SKM-1 treated with dmso at 0.1 percent for 144 hours (cell line): Measurements from ENCODE around the gene ADAP2.
"Not testable (repeated sequence)": the region's sequence is repeated elsewhere in the genome, so short reads cannot be mapped to it uniquely, and the experiment has no call there.

Experiments used
- DNase-seq: peaks from one replicate; lab custom pipeline; 2025; ENCODE audit not compliant: unreplicated experiment; lab: John Stamatoyannopoulos, UW

Gene ADAP2

DNA sequence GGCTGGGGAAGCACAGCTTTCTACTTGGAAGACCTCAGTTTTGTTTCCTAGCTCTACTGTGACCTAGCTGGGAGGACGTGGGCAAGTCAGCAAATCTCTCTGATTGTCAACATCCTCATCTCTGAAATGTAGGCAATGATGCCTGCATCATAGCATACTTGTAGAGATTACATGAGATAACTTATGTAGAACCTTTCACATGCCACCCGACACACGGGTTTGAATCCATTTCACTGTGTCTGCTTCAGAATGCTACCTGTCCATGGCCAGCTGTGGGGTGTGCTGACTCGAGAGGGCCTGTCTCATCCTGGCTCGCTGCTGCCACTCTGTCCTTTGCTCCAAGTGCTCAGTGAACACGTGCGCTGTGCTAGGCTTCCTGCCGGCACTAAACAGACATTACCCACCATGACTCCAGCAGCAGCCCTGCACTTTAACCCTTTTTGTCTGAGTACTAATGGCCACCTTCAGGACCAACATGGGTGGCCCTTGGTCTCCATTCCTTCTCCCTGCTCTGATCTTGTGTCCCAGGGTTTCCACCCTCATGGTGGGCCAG, 7.4 kb downstream of the ADAP2 start:
- DNase-seq, result no peak

DNA sequence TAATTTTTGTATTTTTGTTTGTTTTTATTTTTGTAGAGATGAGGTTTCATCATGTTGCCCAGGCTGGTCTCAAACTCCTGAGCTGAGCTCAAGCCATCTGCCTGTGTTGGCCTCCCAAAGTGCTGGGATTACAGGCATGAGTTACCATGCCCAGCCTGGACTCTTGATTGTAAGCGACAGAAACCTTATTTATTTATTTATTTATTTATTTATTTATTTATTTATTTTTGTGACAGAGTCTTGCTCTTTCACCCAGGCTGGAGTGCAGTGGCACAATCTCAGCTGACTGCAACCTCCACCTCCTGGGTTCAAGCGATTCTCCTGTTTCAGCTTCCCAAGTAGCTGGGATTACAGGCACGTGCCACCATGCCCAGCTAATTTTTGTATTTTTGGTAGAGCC, 8.1 kb downstream of the ADAP2 start:
- not testable (repeated sequence) for DNase-seq

DNA sequence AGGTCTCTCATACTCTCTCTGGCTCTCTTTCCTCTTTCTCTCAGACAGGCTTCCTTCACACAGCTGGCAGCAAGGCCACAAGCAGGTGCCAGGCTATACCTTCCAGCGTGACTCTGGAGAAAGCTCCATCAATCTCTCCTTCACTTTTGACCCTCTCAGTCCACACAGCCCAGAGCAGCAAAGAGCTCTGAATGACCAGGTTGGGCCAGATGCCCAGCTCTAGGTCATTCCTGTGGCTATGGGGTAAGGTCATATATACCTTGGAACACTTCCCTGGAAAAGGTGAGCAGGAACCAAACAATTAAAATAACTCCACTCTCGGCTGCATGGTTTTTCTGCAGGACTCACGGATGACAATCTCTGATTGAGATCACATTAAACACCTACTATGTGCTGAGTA, 8.8 kb downstream of the ADAP2 start:
- no peak for DNase-seq

DNA sequence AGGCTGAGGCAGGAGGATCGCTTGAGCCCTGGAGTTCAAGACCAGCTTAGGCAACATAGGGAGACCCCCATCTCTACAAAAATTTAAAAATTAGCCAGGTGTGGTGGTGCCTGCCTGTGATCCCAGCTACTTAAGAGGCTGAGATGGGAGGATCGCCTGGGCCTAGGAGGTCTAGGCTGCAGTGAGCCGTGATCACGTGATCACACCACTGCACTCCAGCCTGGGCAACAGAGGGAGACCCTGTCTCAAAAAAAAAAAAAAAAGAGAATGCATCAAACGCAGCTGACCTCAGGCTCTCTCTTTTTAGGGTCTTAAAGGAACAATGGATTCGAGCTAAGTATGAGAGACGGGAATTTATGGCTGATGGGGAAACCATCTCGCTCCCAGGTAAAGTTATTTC, 9.8 kb downstream of the ADAP2 start:
- DNase-seq, result not testable (repeated sequence)

DNA sequence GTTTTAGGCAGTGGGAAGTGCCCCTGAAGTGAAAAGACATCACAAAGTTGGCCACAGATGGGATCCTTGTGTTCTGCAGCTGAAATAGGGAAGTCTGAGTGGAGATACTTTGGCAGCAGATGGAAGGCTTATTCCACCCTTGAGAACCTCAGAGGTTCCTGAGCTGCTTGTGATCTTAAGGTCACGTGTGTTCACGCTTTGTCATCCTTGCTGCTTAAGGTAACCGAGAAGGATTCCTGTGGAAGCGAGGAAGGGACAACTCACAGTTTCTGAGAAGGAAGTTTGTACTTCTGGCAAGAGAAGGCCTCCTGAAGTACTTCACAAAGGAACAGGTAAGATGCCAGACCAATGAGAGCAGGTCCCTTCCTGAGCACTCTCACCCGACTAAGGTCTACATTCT, 12.2 kb downstream of the ADAP2 start:
- DNase-seq, result no peak

DNA sequence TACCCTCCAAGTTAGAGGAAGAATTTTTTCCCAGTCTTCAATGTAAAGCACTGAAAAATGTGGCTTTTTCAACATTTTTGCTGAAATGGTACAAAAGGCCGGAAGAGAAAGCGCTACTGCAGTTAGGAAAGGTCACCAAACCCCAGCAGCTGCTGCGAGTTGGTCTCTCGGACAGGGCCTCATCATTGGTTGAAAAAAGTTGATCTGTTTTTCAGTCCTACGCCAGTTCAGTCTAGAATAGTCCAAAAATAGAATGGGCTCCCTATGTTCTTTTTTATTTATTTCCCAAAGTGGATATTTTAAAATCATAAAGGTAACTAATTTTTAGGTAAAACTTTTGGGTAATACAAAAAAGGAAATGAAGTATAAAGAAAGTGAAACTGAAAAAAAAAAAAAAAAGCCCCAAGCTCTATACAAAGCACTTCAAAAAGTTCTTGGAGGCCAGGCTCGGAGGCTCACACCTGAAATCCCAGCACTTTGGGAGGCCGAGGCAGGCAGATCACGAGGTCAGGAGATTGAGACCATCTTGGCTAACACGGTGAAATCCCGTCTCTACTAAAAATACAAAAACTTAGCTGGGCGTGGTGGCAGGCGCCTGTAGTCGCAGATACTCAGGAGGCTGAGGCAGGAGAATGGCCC, 17.4 kb downstream of the ADAP2 start:
- DNase-seq, result no peak

GRCh38 chr17:30942308-30943079, 20.7 kb downstream of the ADAP2 start:
- DNase-seq, result no peak

GRCh38 chr17:30947796-30948195, 26.1 kb downstream of the ADAP2 start:
- DNase-seq, result no peak

DNA sequence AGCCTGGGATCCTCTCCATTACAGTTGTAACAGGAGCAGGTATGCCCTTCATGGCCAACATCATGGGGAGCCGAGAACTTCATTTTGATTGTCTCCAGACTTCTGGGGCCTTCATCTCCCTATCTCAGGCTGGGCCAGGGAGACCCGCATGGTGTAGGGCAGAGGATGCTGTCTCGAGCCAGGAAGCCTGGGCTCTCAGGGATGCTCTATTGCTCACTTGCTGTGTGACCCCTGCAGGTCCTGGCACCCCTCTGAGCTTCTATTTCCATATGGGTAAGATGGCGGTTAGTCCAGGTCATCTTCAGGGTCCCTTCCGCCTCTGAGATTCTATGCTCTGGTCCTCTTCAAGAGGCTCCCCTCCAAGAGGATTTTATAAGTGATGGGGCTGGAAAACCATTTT, 28.4 kb downstream of the ADAP2 start:
- no peak for DNase-seq

DNA sequence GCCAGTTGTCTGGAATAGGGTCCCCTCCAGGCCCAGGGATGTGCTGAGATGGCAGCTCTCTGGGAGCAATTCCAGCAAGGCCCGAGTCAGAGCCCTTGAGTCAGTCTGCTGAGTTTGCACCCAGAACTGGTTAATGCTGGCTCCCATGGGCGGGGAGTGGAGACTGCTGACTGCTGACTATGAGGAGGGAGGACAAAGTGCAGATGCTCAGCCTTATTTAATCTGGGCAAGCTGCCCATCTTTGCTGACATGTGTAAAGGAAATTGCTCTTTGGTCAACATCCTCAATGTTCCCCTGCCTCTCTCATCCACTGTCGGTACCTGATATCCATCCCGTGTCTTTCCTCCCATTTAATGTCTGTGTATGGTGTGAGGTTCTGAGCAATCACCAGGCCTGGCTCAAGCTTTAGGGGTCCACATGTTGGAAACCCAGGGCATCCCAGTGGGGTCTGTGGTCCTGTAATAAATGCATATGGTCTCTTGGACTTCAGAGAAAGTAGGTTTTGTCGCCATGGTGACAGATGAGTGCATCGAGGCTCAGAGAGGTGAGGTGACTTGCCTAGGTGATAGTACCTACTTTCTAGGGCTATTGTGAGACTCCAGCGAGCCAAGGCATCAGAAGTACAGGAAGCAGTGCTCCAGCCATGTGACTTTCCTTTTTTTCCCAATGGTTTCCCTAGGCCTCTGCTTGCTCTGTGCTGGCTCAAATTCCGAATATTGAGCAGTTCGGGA, 29.1 kb downstream of the ADAP2 start:
- DNase-seq, result no peak

- DNase-seq, result peak; percentile 69
Measured at GRCh38 chr17:30952638-30953393, 31.1 kb downstream of the ADAP2 start.

DNA sequence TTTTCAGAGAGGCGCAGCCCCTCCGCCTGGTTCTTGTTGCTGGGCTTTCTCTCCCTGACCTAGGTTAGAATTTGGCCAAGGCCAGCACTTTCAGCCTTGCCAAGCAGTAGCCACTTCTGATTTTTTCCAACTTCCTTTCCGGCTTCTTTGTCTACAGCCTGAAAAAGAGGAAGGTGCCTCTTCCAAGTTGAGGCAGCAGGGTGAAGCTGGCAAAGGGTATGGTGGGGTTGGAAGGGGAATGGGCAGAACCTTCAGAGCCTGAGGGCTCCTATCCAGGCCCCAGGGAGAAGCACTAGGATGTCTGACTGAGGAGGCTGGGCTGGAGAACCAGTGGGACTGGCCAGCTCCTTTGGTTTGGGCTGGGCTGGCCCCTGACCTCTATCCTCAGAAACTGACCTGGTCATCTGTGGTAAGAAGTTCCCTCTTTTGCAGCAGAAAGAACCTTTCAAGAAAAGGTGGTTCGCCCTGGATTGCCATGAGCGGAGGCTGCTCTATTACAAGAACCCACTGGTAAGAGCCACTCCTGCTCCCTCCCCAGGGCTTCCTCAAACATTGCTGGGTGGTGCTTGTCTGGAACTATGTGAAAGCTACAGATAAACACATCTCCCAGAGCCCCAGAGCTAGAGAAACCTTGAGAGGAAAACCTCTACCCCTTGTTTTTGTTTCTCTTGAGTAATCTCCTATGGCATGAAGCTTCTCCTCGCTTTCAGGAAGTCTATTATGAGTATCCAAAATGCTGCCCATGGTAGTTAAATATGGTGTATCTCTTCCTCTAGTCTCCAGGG, 32.5 kb downstream of the ADAP2 start:
- DNase-seq, result peak; percentile 72

GRCh38 chr17:30956764-30957374, 35.1 kb downstream of the ADAP2 start:
- no peak for DNase-seq

GRCh38 chr17:30957741-30958140, 36.0 kb downstream of the ADAP2 start:
- no peak for DNase-seq

DNA sequence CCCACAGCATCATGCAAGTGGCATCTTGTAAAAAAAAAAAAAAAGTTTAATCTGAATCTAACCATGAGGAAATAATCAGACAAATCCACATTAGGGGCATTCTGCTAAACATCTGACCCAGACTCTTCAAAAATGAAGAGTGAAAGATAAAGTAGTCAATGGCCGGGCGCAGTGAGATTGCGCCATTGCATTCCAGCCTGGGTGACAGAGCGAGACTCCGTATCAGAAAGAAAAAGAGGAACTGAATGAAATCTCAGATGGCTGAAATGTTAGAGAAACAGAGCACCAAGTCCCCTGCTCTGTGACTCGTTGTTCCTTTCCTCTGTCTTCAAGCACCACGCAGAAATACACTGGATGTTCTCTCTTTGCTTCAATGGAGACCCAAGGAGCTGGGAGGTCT, 36.4 kb downstream of the ADAP2 start:
- DNase-seq, result peak; percentile 90

GRCh38 chr17:30961209-30962188, 39.8 kb downstream of the ADAP2 start:
- DNase-seq, result no peak

GRCh38 chr17:30964312-30964711, 42.6 kb downstream of the ADAP2 start:
- not testable (repeated sequence) for DNase-seq

DNA sequence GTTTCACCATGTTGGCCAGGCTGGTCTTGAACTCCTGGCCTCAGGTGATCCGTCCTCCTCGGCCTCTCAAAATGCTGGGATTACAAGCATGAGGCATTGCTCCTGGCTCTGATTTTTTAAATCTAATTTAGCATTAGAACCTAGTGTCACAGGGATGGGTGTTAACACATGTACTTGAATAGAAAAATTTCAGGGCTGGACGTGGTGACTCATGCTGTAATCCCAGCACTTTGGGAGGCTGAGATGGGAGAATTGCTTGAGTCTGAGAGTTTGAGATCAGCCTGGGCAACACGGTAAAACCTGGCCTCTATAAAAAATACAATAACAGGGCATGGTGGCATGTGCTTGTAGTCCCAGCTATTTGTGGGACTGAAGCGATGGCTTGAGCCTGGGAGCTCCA, 43.1 kb downstream of the ADAP2 start:
- no peak for DNase-seq

DNA sequence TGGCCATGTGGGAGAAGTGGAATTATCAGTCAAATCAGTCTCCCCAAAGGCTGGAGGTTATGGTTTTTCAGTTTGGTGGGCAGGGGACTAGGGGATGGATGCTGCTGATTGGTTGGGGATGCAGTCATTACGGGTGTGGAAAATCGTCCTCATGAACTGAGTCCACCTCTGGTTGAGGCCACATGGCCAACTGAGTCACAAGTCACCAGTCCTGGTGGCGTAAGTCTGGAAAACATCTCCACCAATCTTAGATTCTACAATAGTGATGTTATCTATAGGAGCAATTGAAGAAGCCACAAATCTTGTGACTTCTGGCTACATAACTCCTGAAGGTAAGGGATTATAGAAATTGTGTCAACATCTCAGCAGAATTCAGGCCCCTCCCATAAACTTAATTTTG, 43.9 kb downstream of the ADAP2 start:
- DNase-seq, result no peak
